Stimulated activated CD8-positive, alpha-beta memory T cell treated with anti-CD3 and anti-CD28 coated beads, Interleukin-2, amount 100 ng/mL, for 1 hour (primary cell): ENCODE data around the gene FAM107A.

Experiments
- DNase-seq, 2 donors: peaks; one replicate each; pipeline ENCODE4 v3.0.0-alpha.2; 2020; ENCODE audit warnings: low read depth in 2 of 2

Gene FAM107A

GRCh38 chr3:58577269-58577821 lies at the start of gene FAM107A:
TSS of gene FAM107A (minus strand) at chr3:58577391. CDS start at chr3:58569860, 7,531 bp downstream.
- DNase-seq, result no peak

- no peak for DNase-seq
Observed at GRCh38 chr3:58625196-58625824, 48.1 kb upstream of the FAM107A start.

- DNase-seq, result no peak
Observed at GRCh38 chr3:58624550-58624949, 47.4 kb upstream of the FAM107A start.

GRCh38 chr3:58623961-58624360 lies 46.8 kb upstream of the FAM107A start:
- no peak for DNase-seq

GRCh38 chr3:58623478-58623877 lies 46.3 kb upstream of the FAM107A start:
- no peak for DNase-seq

GRCh38 chr3:58622892-58623291 lies 45.7 kb upstream of the FAM107A start:
- DNase-seq, result no peak

GRCh38 chr3:58622436-58622835 lies 45.2 kb upstream of the FAM107A start:
- DNase-seq, result no peak

GRCh38 chr3:58621086-58621830 lies 44.1 kb upstream of the FAM107A start:
- no peak for DNase-seq

- no peak for DNase-seq
Observed at GRCh38 chr3:58620421-58620820, 43.2 kb upstream of the FAM107A start.

GRCh38 chr3:58617338-58617761 lies 40.2 kb upstream of the FAM107A start:
- no peak for DNase-seq

- DNase-seq, result no peak
Observed at GRCh38 chr3:58613236-58614132, 36.3 kb upstream of the FAM107A start.

- no peak for DNase-seq
Observed at GRCh38 chr3:58612830-58613229, 35.6 kb upstream of the FAM107A start.

GRCh38 chr3:58609990-58610389 lies 32.8 kb upstream of the FAM107A start:
- no peak for DNase-seq

GRCh38 chr3:58608648-58609047 lies 31.5 kb upstream of the FAM107A start:
- DNase-seq, result no peak

GRCh38 chr3:58607816-58608215 lies 30.6 kb upstream of the FAM107A start:
- DNase-seq, result no peak

- no peak for DNase-seq
Observed at GRCh38 chr3:58606693-58607092, 29.5 kb upstream of the FAM107A start.

- no peak for DNase-seq
Observed at GRCh38 chr3:58604031-58604430, 26.8 kb upstream of the FAM107A start.

GRCh38 chr3:58603606-58604005 lies 26.4 kb upstream of the FAM107A start:
- DNase-seq, result no peak

GRCh38 chr3:58597770-58598310 lies 20.6 kb upstream of the FAM107A start:
- DNase-seq, result no peak

- DNase-seq, result no peak
Observed at GRCh38 chr3:58596834-58597518, 19.8 kb upstream of the FAM107A start.

- no peak for DNase-seq
Observed at GRCh38 chr3:58594117-58594516, 16.9 kb upstream of the FAM107A start.
